Mammary epithelial cell (primary cell): Measurements from ENCODE around the gene EPHA4.

Experiments
- CTCF ChIP-seq, 2 donors: IDR thresholded peaks in 1 of 2; conservative IDR thresholded peaks in 1 of 2; 2 replicates each; pipeline ENCODE4 v1.5.1; 2011 to 2012; ENCODE audit warnings: inconsistent platforms in 2 of 2, low read length in 2 of 2, mild to moderate bottlenecking in 2 of 2, control low read depth in 1 of 2, low read depth in 1 of 2; ENCODE audit not compliant: insufficient read depth in 1 of 2; ENCODE audit errors: extremely low read depth in 1 of 2
- EZH2 ChIP-seq: IDR thresholded peaks from 2 replicates; pipeline ENCODE4 v1.6.1; 2012; ENCODE audit warnings: low read length, inconsistent platforms, borderline replicate concordance

GRCh38 chr2:221431477-221431876, 140.6 kb downstream of the EPHA4 start:
- TF ChIP-seq EZH2 (no peak), CTCF (conservative IDR thresholded peaks at IDR 0.05 in 1 of 2, IDR thresholded peaks at IDR 0.05 in 1 of 2; ENCODE audit: extremely low read depth in 1 of 2, insufficient read depth in 1 of 2, low read depth in 1 of 2, low read length in 2 of 2) (no peak)
